GM18907 (cell line): ENCODE measurements around the gene IKZF2.
A peak's percentile ranks its signal among the peaks of the same experiment; 100 is the strongest.

Experiments used
- ATAC-seq: cut with Tn5 transposase; IDR thresholded peaks from one replicate; pipeline ENCODE4 v1.9.1; 2021; ENCODE audit warnings: mild to moderate bottlenecking, moderate library complexity; ENCODE audit not compliant: unreplicated experiment

The IKZF2 gene

GRCh38 chr2:213104092-213104902, 47.1 kb downstream of the IKZF2 start:
- ATAC-seq = no peak

GRCh38 chr2:213101692-213102460, 49.5 kb downstream of the IKZF2 start:
- no peak for ATAC-seq

- ATAC-seq = no peak
Observed at GRCh38 chr2:213101109-213101508, 50.3 kb downstream of the IKZF2 start.

- ATAC-seq = no peak
Observed at GRCh38 chr2:213098612-213099011, 52.8 kb downstream of the IKZF2 start.

GRCh38 chr2:213091765-213092164, 59.6 kb downstream of the IKZF2 start:
- ATAC-seq = no peak

GRCh38 chr2:213090772-213091171, 60.6 kb downstream of the IKZF2 start:
- no peak for ATAC-seq

- ATAC-seq = no peak
Observed at GRCh38 chr2:213089438-213089837, 62.0 kb downstream of the IKZF2 start.

GRCh38 chr2:213087040-213087439, 64.4 kb downstream of the IKZF2 start:
- peak; percentile 73 for ATAC-seq

GRCh38 chr2:213086571-213086970, 64.8 kb downstream of the IKZF2 start:
- no peak for ATAC-seq

- ATAC-seq = no peak
Observed at GRCh38 chr2:213086050-213086449, 65.4 kb downstream of the IKZF2 start.

GRCh38 chr2:213085538-213085937, 65.9 kb downstream of the IKZF2 start:
- ATAC-seq = no peak

- no peak for ATAC-seq
Observed at GRCh38 chr2:213084261-213084660, 67.2 kb downstream of the IKZF2 start.

- ATAC-seq = no peak
Observed at GRCh38 chr2:213080969-213081617, 70.3 kb downstream of the IKZF2 start.

GRCh38 chr2:213079756-213080155, 71.7 kb downstream of the IKZF2 start:
- no peak for ATAC-seq

- no peak for ATAC-seq
Observed at GRCh38 chr2:213078686-213079085, 72.7 kb downstream of the IKZF2 start.

- ATAC-seq = no peak
Observed at GRCh38 chr2:213069531-213069930, 81.9 kb downstream of the IKZF2 start.

- ATAC-seq = no peak
Observed at GRCh38 chr2:213068676-213069359, 82.6 kb downstream of the IKZF2 start.

- ATAC-seq = no peak
Observed at GRCh38 chr2:213067888-213068287, 83.5 kb downstream of the IKZF2 start.

GRCh38 chr2:213066443-213066743, 85.0 kb downstream of the IKZF2 start:
- ATAC-seq = no peak

- no peak for ATAC-seq
Observed at GRCh38 chr2:213065583-213066442, 85.6 kb downstream of the IKZF2 start.
